Fibroblast of villous mesenchyme (primary cell): ENCODE data around the gene MRPL38. TPM values are rescaled to one million over a fixed set of nuclear protein-coding genes. Genes with fewer than 3 reads are reported as not detected.

Experiments used
- DNase-seq: peaks from one replicate; pipeline ENCODE4 v3.0.0-alpha.2; 2010; ENCODE audit warnings: low read depth
- H3K4me3 ChIP-seq: 2 replicates; pipeline ENCODE4 v1.5.1; 2011; ENCODE audit warnings: low read depth, mild to moderate bottlenecking, low read length
- CTCF ChIP-seq: IDR thresholded peaks from 2 replicates; pipeline ENCODE4 v1.5.1; 2012; ENCODE audit warnings: low read depth, mild to moderate bottlenecking, low read length; ENCODE audit not compliant: insufficient read depth
- total RNA-seq: library from RNA; depleted of rRNA; stranded (reverse); fragments of >200 nt; gene quantifications from 2 replicates; pipeline ENCODE4 v1.2.3, GENCODE V29; 2012

The MRPL38 gene
- total RNA-seq, 1 donor: 33.7 TPM

- peak; percentile 45 for DNase-seq
- TF ChIP-seq CTCF: peak; percentile 16
- no peak overlapping the region for H3K4me3 ChIP-seq
These were observed 22.7 kb upstream of the MRPL38 start for GRCh38 chr17:75927286-75927922.

- DNase-seq: no peak
- no peak for TF ChIP-seq CTCF
These were observed 21.8 kb upstream of the MRPL38 start for GRCh38 chr17:75926456-75926855.

GRCh38 chr17:75925912-75926311 lies 21.2 kb upstream of the MRPL38 start:
- TF ChIP-seq CTCF: no peak
- no peak overlapping the region for H3K4me3 ChIP-seq
- DNase-seq: no peak

More at GRCh38 chr17:75926456-75926855, 21.8 kb upstream of the MRPL38 start:
- no peak overlapping the region for H3K4me3 ChIP-seq

- no peak for DNase-seq
- no peak for TF ChIP-seq CTCF
- no peak overlapping the region for H3K4me3 ChIP-seq
These were observed 20.4 kb upstream of the MRPL38 start for GRCh38 chr17:75925103-75925502.

GRCh38 chr17:75922963-75923874 lies 18.5 kb upstream of the MRPL38 start:
- H3K4me3 ChIP-seq: no peak overlapping the region
- no peak for TF ChIP-seq CTCF
- DNase-seq: no peak

GRCh38 chr17:75922173-75922961 lies 17.7 kb upstream of the MRPL38 start:
- H3K4me3 ChIP-seq: no peak overlapping the region
- no peak for DNase-seq
- TF ChIP-seq CTCF: no peak
